IMR-90 (cell line): ENCODE measurements around the gene ZFHX3. TPM values are rescaled to one million over a fixed set of nuclear protein-coding genes. Genes with fewer than 3 reads are reported as not detected.

Experiments used
- ATAC-seq: fragments of 200-7000 bp; cut with Tn5 transposase; 2 replicates; pipeline ENCODE4 v1.9.1; 2020; ENCODE audit warnings: low read depth, mild to moderate bottlenecking, moderate library complexity
- BruUV-seq: library from RNA; stranded (reverse); fragments of 400-500 nt; replicated peaks from 2 replicates; lab custom pipeline; 2021; lab: Mats Ljungman, UMichigan
- CTCF ChIA-PET: fragments of 300-600 bp; formaldehyde crosslinking; extraction: SDS; loops from one replicate; lab custom pipeline; 2021; ENCODE audit warnings: antibody characterized with exemption; lab: Yijun Ruan, JAX
- POLR2A ChIA-PET: fragments of 300-600 bp; sonication (Branson Sonifier 250); formaldehyde crosslinking; loops from one replicate; lab custom pipeline; 2022; ENCODE audit warnings: antibody characterized with exemption; ENCODE audit not compliant: unreplicated experiment; lab: Charles Lee
- DNase-seq: peaks from one replicate; pipeline ENCODE4 v3.0.0; 2013
- H2AFZ ChIP-seq: replicated peaks from 2 replicates; pipeline ENCODE3; 2013; ENCODE audit warnings: low read length, mild to moderate bottlenecking; ENCODE audit not compliant: poor library complexity
- H2AK5ac ChIP-seq: 2 replicates; pipeline ENCODE4 v1.6.1; 2013; ENCODE audit warnings: low read depth, low read length, inconsistent platforms
- H2AK9ac ChIP-seq: replicated peaks from 2 replicates; pipeline ENCODE3; 2013; ENCODE audit warnings: mild to moderate bottlenecking, low read depth, low read length, moderate library complexity; ENCODE audit not compliant: poor library complexity
- H2BK120ac ChIP-seq: 2 replicates; pipeline ENCODE4 v1.6.1; 2013; ENCODE audit warnings: low read depth, low read length, inconsistent platforms
- H2BK15ac ChIP-seq: 3 replicates; pipeline ENCODE4 v1.6.1; 2013; ENCODE audit warnings: low read depth, low read length, inconsistent platforms
- H2BK20ac ChIP-seq: 2 replicates; pipeline ENCODE4 v1.6.1; 2013; ENCODE audit warnings: low read depth, mild to moderate bottlenecking, inconsistent platforms, low read length, moderate library complexity
- H2BK5ac ChIP-seq: 2 replicates; pipeline ENCODE4 v1.6.1; 2013; ENCODE audit warnings: mild to moderate bottlenecking, low read depth, low read length, inconsistent platforms; ENCODE audit not compliant: poor library complexity, severe bottlenecking
- H3K14ac ChIP-seq: replicated peaks from 2 replicates; pipeline ENCODE4 v1.6.1; 2013; ENCODE audit warnings: low read depth, low read length, inconsistent platforms
- H3K18ac ChIP-seq: 2 replicates; pipeline ENCODE4 v1.6.1; 2013; ENCODE audit warnings: low read depth, low read length, control low read depth
- H3K23ac ChIP-seq: 2 replicates; pipeline ENCODE4 v1.6.1; 2013; ENCODE audit warnings: low read depth, low read length, inconsistent platforms
- H3K27ac ChIP-seq: 2 replicates; pipeline ENCODE4 v1.5.1; 2013; ENCODE audit warnings: mild to moderate bottlenecking, control low read depth, low read length; ENCODE audit not compliant: insufficient read depth
- H3K27me3 ChIP-seq: 2 replicates; pipeline ENCODE4 v1.6.1; 2013; ENCODE audit warnings: low read length; ENCODE audit not compliant: control insufficient read depth, insufficient read depth
- H3K36me3 ChIP-seq: 2 replicates; pipeline ENCODE4 v1.6.1; 2013; ENCODE audit warnings: low read length, mixed read lengths; ENCODE audit not compliant: control insufficient read depth, insufficient read depth
- H3K4ac ChIP-seq: 2 replicates; pipeline ENCODE4 v1.6.1; 2013; ENCODE audit warnings: low read depth, low read length, inconsistent platforms
- H3K4me1 ChIP-seq: 2 replicates; pipeline ENCODE4 v1.6.1; 2013; ENCODE audit warnings: low read length, mixed read lengths; ENCODE audit not compliant: control insufficient read depth, insufficient read depth
- H3K4me2 ChIP-seq: 2 replicates; pipeline ENCODE4 v1.6.1; 2013; ENCODE audit warnings: low read depth, mild to moderate bottlenecking, control low read depth, low read length, moderate library complexity
- H3K4me3 ChIP-seq: 2 replicates; pipeline ENCODE4 v1.5.1; 2013; ENCODE audit warnings: low read depth, mild to moderate bottlenecking, control low read depth, low read length, moderate library complexity; ENCODE audit not compliant: insufficient read depth
- H3K56ac ChIP-seq: 2 replicates; pipeline ENCODE4 v1.6.1; 2013; ENCODE audit warnings: low read length, inconsistent platforms; ENCODE audit not compliant: insufficient read depth; ENCODE audit errors: extremely low read depth
- H3K79me1 ChIP-seq, 2 experiments: 2 replicates each; pipeline ENCODE4 v1.6.1; 2013; ENCODE audit warnings: low read length in 2 of 2, inconsistent platforms in 1 of 2, low read depth in 1 of 2
- H3K9ac ChIP-seq: 2 replicates; pipeline ENCODE4 v1.6.1; 2013; ENCODE audit warnings: low read depth, low read length, control low read depth
- H3K9me1 ChIP-seq: 2 replicates; pipeline ENCODE4 v1.6.1; 2013; ENCODE audit warnings: low read length, inconsistent platforms; ENCODE audit not compliant: insufficient read depth
- H3K9me3 ChIP-seq: 2 replicates; pipeline ENCODE4 v1.6.1; 2013; ENCODE audit warnings: low read length; ENCODE audit not compliant: control insufficient read depth, insufficient read depth
- H4K20me1 ChIP-seq: 2 replicates; pipeline ENCODE4 v1.6.1; 2013; ENCODE audit warnings: low read length, inconsistent platforms; ENCODE audit not compliant: insufficient read depth
- H4K5ac ChIP-seq: 2 replicates; pipeline ENCODE4 v1.6.1; 2013; ENCODE audit warnings: mild to moderate bottlenecking, low read depth, low read length, control low read depth
- H4K8ac ChIP-seq, 2 experiments: 2 replicates each; pipeline ENCODE4 v1.6.1; 2013; ENCODE audit warnings: low read depth in 2 of 2, low read length in 2 of 2, control low read depth in 1 of 2, inconsistent platforms in 1 of 2
- H4K91ac ChIP-seq: 2 replicates; pipeline ENCODE4 v1.6.1; 2013; ENCODE audit warnings: low read depth, low read length, inconsistent platforms; ENCODE audit not compliant: insufficient read depth
- BHLHE40 ChIP-seq: fragments of 150-350 bp; IDR thresholded peaks from 2 replicates; pipeline ENCODE4 v1.6.1; 2016; ENCODE audit warnings: mild to moderate bottlenecking, low read depth, low read length
- CTCF ChIP-seq: conservative IDR thresholded peaks from 2 replicates; pipeline ENCODE4 v1.5.1; 2012; ENCODE audit warnings: mild to moderate bottlenecking, low read depth, low read length, improper control_type of control experiment
- MAFK ChIP-seq: IDR thresholded peaks from 2 replicates; pipeline ENCODE4 v1.6.1; 2012; ENCODE audit warnings: low read depth, low read length, improper control_type of control experiment
- MXI1 ChIP-seq: IDR thresholded peaks from 2 replicates; pipeline ENCODE4 v1.6.1; 2012; ENCODE audit warnings: low read depth, mild to moderate bottlenecking, low read length, moderate library complexity, borderline replicate concordance
- NFE2L2 ChIP-seq: fragments of 150-350 bp; IDR thresholded peaks from 2 replicates; pipeline ENCODE4 v1.6.1; 2016; ENCODE audit warnings: low read depth, mild to moderate bottlenecking, low read length
- POLR2A ChIP-seq: IDR thresholded peaks from 2 replicates; pipeline ENCODE4 v1.6.1; 2012; ENCODE audit warnings: mild to moderate bottlenecking, low read depth, low read length
- RCOR1 ChIP-seq: IDR thresholded peaks from 2 replicates; pipeline ENCODE4 v1.6.1; 2012; ENCODE audit warnings: mild to moderate bottlenecking, low read length, improper control_type of control experiment; ENCODE audit not compliant: insufficient replicate concordance
- RFX5 ChIP-seq: IDR thresholded peaks from 2 replicates; pipeline ENCODE4 v1.8.0; 2012; ENCODE audit warnings: low read depth, mild to moderate bottlenecking, low read length, moderate library complexity
- WGBS, 2 experiments: methylation state at CpG; one replicate each; pipeline versions ENCODE4 v1.1.5 to v1.1.7; 2013; ENCODE audit warnings: missing lambda C conversion rate in 2 of 2; ENCODE audit not compliant: insufficient read length in 1 of 2; ENCODE audit errors: extremely low coverage in 2 of 2; 5-methylcytosine and 5-hydroxymethylcytosine counted together
- dilution Hi-C: fragments of 300-500 bp; cut with HindIII; formaldehyde crosslinking; loops from one replicate; pipeline ENCODE4 v1.14.3; 2018; ENCODE audit warnings: low sequenced_read_pairs; ENCODE audit not compliant: unreplicated experiment
- in situ Hi-C: fragments of 300-500 bp; cut with MboI; formaldehyde crosslinking; loops from 3 replicates; pipeline ENCODE4 v1.14.3; 2019; ENCODE audit warnings: low sequenced_read_pairs, inconsistent platforms, mixed read lengths
- intact Hi-C: fragments of 100-400 bp; cut with micrococcal nuclease; formaldehyde crosslinking; loops from 2 replicates; pipeline ENCODE4 v1.10.0; 2022
- polyA plus RNA-seq, 3 experiments: library from polyadenylated mRNA; depleted of rRNA; stranded (reverse); fragments of >200 nt; gene quantifications; 2 replicates each; pipeline ENCODE4 v1.2.3, GENCODE V29; 2012; ENCODE audit warnings: low replicate concordance in 1 of 3
- total RNA-seq: library from RNA; depleted of rRNA; stranded (reverse); fragments of >200 nt; gene quantifications from 2 replicates; pipeline ENCODE4 v1.2.3, GENCODE V29; 2012

ZFHX3 gene
- total and polyA plus RNA-seq, 2 of the 4 experiments (the other 2 are of a cell fraction), result 1.4 to 1.7 TPM

- no peak overlapping the region for H2AK5ac ChIP-seq
- in situ Hi-C loops (no loop called here), dilution Hi-C loops (no loop called here), intact Hi-C loops (no loop called here)
- no peak overlapping the region for H4K91ac ChIP-seq
- H3K14ac ChIP-seq, result no peak overlapping the region
- peaks cover 8% of the 10 kb centered on the region; the same call in 1 of the 2 replicates for H3K9me1 ChIP-seq
- H3K9me3 ChIP-seq, result no peaks in the 10 kb centered on the region
- H3K4me2 ChIP-seq, result no peak overlapping the region
- H3K79me1 ChIP-seq, result peaks cover 58 to 69% of the 10 kb centered on the region in 2 experiments
- H3K36me3 ChIP-seq, result no peaks in the 10 kb centered on the region
- H3K9ac ChIP-seq, result no peak overlapping the region
- H3K4me3 ChIP-seq, result no peak overlapping the region
- H4K8ac ChIP-seq, result no peak overlapping the region
- H3K23ac ChIP-seq, result no peak overlapping the region
- no peak overlapping the region for H2BK5ac ChIP-seq
- H4K5ac ChIP-seq, result no peak overlapping the region
- no peak overlapping the region for H2AFZ ChIP-seq
- no peak overlapping the region for H3K18ac ChIP-seq
- DNase-seq (no peak), ATAC-seq (no peak)
- no peak overlapping the region for H3K56ac ChIP-seq
- peaks cover 61% of the 10 kb centered on the region for H4K20me1 ChIP-seq
- H2BK20ac ChIP-seq, result no peak overlapping the region
- H2BK120ac ChIP-seq, result no peak overlapping the region
- peaks cover 4% of the 10 kb centered on the region; the same call in 1 of the 2 replicates for H3K27me3 ChIP-seq
- TF ChIP-seq RCOR1, result no peak
- no peak for TF ChIP-seq MXI1
- TF ChIP-seq CTCF, result no peak
- TF ChIP-seq RFX5, result no peak
- TF ChIP-seq NFE2L2, result no peak
- no peak for TF ChIP-seq MAFK
- no peak for TF ChIP-seq BHLHE40
- no peak for TF ChIP-seq POLR2A
- WGBS, 2 experiments, result 100% methylated on average over 4 of the region's 9 CpGs; no CpG with 5 or more reads in 1 of the 2 experiments
- H2BK15ac ChIP-seq, result no peak overlapping the region
- no TSS peak for BruUV-seq
- no peak overlapping the region for H2AK9ac ChIP-seq
- no peak overlapping the region for H3K27ac ChIP-seq
- POLR2A ChIA-PET, result no interaction called here
- H3K4ac ChIP-seq, result no peak overlapping the region
- H3K4me1 ChIP-seq, result peaks cover 15% of the 10 kb centered on the region
- CTCF ChIA-PET, result no interaction called here
These were observed 123.4 kb downstream of the ZFHX3 start for GRCh38 chr16:72924537-72924926.
